H9 (cell line): ENCODE data around the gene MUC2. TPM values are rescaled to one million over a fixed set of nuclear protein-coding genes. Genes with fewer than 3 reads are reported as not detected.

ENCODE experiments used
- DNase-seq: peaks from one replicate; pipeline ENCODE4 v3.0.0-alpha.2; 2017
- H2AFZ ChIP-seq: one replicate; pipeline ENCODE4 v1.6.1; 2013; ENCODE audit warnings: mild to moderate bottlenecking, low read length, control low read depth, moderate library complexity
- H2AK5ac ChIP-seq: 2 replicates; pipeline ENCODE4 v1.6.1; 2013; ENCODE audit warnings: low read length, control low read depth, mixed read lengths; ENCODE audit not compliant: insufficient read length
- H2BK120ac ChIP-seq: one replicate; pipeline ENCODE4 v1.6.1; 2013; ENCODE audit warnings: low read depth, mild to moderate bottlenecking, low read length, control low read depth, inconsistent platforms; ENCODE audit not compliant: poor library complexity, severe bottlenecking
- H2BK12ac ChIP-seq: 2 replicates; pipeline ENCODE4 v1.6.1; 2013; ENCODE audit warnings: low read length, control low read depth, mixed read lengths, low read depth; ENCODE audit not compliant: insufficient read length
- H2BK15ac ChIP-seq: 2 replicates; pipeline ENCODE4 v1.6.1; 2013; ENCODE audit warnings: low read depth, low read length, control low read depth
- H2BK20ac ChIP-seq: one replicate; pipeline ENCODE4 v1.6.1; 2013; ENCODE audit warnings: low read depth, mild to moderate bottlenecking, low read length, control low read depth, inconsistent platforms; ENCODE audit not compliant: poor library complexity, severe bottlenecking
- H2BK5ac ChIP-seq: 2 replicates; pipeline ENCODE4 v1.6.1; 2013; ENCODE audit warnings: low read length, control low read depth, mixed read lengths; ENCODE audit not compliant: insufficient read length
- H3K14ac ChIP-seq: 2 replicates; pipeline ENCODE4 v1.6.1; 2013; ENCODE audit warnings: low read length, control low read depth; ENCODE audit not compliant: insufficient read depth
- H3K18ac ChIP-seq: 2 replicates; pipeline ENCODE4 v1.6.1; 2013; ENCODE audit warnings: low read depth, mild to moderate bottlenecking, mixed read lengths, low read length, control low read depth; ENCODE audit not compliant: insufficient read length
- H3K23ac ChIP-seq: 2 replicates; pipeline ENCODE4 v1.6.1; 2013; ENCODE audit warnings: low read length, control low read depth, mixed read lengths, low read depth; ENCODE audit not compliant: insufficient read length
- H3K23me2 ChIP-seq: 2 replicates; pipeline ENCODE4 v1.6.1; 2013; ENCODE audit warnings: low read depth, mild to moderate bottlenecking, mixed read lengths, low read length, control low read depth; ENCODE audit not compliant: insufficient read length, poor library complexity, severe bottlenecking
- H3K27ac ChIP-seq: 2 replicates; pipeline ENCODE4 v1.5.1; 2013; ENCODE audit warnings: low read length, control low read depth, mixed read lengths, low read depth; ENCODE audit not compliant: insufficient read length
- H3K27me3 ChIP-seq: 2 replicates; pipeline ENCODE4 v1.6.1; 2013; ENCODE audit warnings: low read length, control low read depth, inconsistent platforms; ENCODE audit not compliant: insufficient read depth
- H3K4ac ChIP-seq: 2 replicates; pipeline ENCODE4 v1.6.1; 2013; ENCODE audit warnings: low read depth, mild to moderate bottlenecking, control low read depth, inconsistent platforms, low read length, moderate library complexity
- H3K4me1 ChIP-seq: 2 replicates; pipeline ENCODE4 v1.6.1; 2013; ENCODE audit warnings: low read length, control low read depth, inconsistent platforms; ENCODE audit not compliant: insufficient read depth
- H3K4me2 ChIP-seq: 2 replicates; pipeline ENCODE4 v1.6.1; 2013; ENCODE audit warnings: low read length, control low read depth, mixed read lengths; ENCODE audit not compliant: insufficient read length, insufficient read depth
- H3K56ac ChIP-seq: 2 replicates; pipeline ENCODE4 v1.6.1; 2013; ENCODE audit warnings: low read depth, mild to moderate bottlenecking, mixed read lengths, low read length, control low read depth; ENCODE audit not compliant: insufficient read length
- H3K79me1 ChIP-seq: 2 replicates; pipeline ENCODE4 v1.6.1; 2013; ENCODE audit warnings: low read depth, mild to moderate bottlenecking, moderate library complexity, low read length, control low read depth, inconsistent platforms; ENCODE audit not compliant: insufficient read depth, poor library complexity, severe bottlenecking
- H3K79me2 ChIP-seq: 2 replicates; pipeline ENCODE4 v1.6.1; 2013; ENCODE audit warnings: low read length, control low read depth, inconsistent platforms; ENCODE audit not compliant: insufficient read depth
- H3K9ac ChIP-seq: 2 replicates; pipeline ENCODE4 v1.6.1; 2013; ENCODE audit warnings: low read length, control low read depth, mixed read lengths; ENCODE audit not compliant: insufficient read length; ENCODE audit errors: extremely low read depth
- H3K9me3 ChIP-seq: one replicate; pipeline ENCODE4 v1.6.1; 2013; ENCODE audit warnings: low read depth, low read length, inconsistent platforms; ENCODE audit not compliant: control insufficient read depth
- H3T11ph ChIP-seq: one replicate; pipeline ENCODE4 v1.6.1; 2013; ENCODE audit warnings: mild to moderate bottlenecking, low read length, control low read depth, inconsistent platforms
- H4K20me1 ChIP-seq: one replicate; pipeline ENCODE4 v1.6.1; 2013; ENCODE audit not compliant: control insufficient read depth, insufficient read length, insufficient read depth
- H4K5ac ChIP-seq: 2 replicates; pipeline ENCODE4 v1.6.1; 2013; ENCODE audit warnings: low read depth, mild to moderate bottlenecking, mixed read lengths, low read length, control low read depth; ENCODE audit not compliant: insufficient read length
- H4K8ac ChIP-seq: replicated peaks from 2 replicates; pipeline ENCODE4 v1.6.1; 2013; ENCODE audit warnings: low read length, control low read depth, mixed read lengths, low read depth; ENCODE audit not compliant: insufficient read length
- H4K91ac ChIP-seq: 2 replicates; pipeline ENCODE4 v1.6.1; 2013; ENCODE audit warnings: low read depth, mild to moderate bottlenecking, moderate library complexity, mixed read lengths, low read length, control low read depth; ENCODE audit not compliant: insufficient read length
- H3K27ac Mint-ChIP-seq, 3 experiments: 2 replicates in 2 of 3; 3 replicates in 1 of 3; pipeline ENCODE4 v1.8.0; 2020 to 2021; ENCODE audit warnings: mixed read lengths in 3 of 3, mild to moderate bottlenecking in 1 of 3, moderate library complexity in 1 of 3
- H3K27me3 Mint-ChIP-seq: 2 replicates; pipeline ENCODE4 v1.8.0; 2021; ENCODE audit warnings: low read depth, mild to moderate bottlenecking, moderate library complexity, mixed read lengths
- H3K36me3 Mint-ChIP-seq, 3 experiments: 2 replicates in 2 of 3; 3 replicates in 1 of 3; pipeline ENCODE4 v1.8.0; 2020 to 2021; ENCODE audit warnings: low read depth in 3 of 3, mixed read lengths in 3 of 3; ENCODE audit not compliant: insufficient read depth in 1 of 3
- H3K4me1 Mint-ChIP-seq, 2 experiments: 2 replicates each; pipeline ENCODE4 v1.8.0; 2020; ENCODE audit warnings: mixed read lengths in 2 of 2
- H3K4me3 Mint-ChIP-seq, 2 experiments: 2 replicates in 1 of 2; 3 replicates in 1 of 2; pipeline ENCODE4 v1.8.0; 2020 to 2021; ENCODE audit warnings: mild to moderate bottlenecking in 2 of 2, mixed read lengths in 2 of 2, moderate library complexity in 1 of 2
- H3K9me3 Mint-ChIP-seq, 2 experiments: 2 replicates in 1 of 2; 3 replicates in 1 of 2; pipeline ENCODE4 v1.8.0; 2020; ENCODE audit warnings: mild to moderate bottlenecking in 2 of 2, mixed read lengths in 2 of 2, moderate library complexity in 1 of 2
- CTCF ChIP-seq: fragments of 200-600 bp; sonication (generic); conservative IDR thresholded peaks from 3 replicates; pipeline ENCODE4 v1.8.0; 2021; ENCODE audit warnings: antibody characterized with exemption, mild to moderate bottlenecking
- WGBS: extraction: QIAGEN DNeasy Blood & Tissue Kit; methylation state at CpG from one replicate; pipeline ENCODE4 v1.1.7; 2013; ENCODE audit warnings: missing lambda C conversion rate, low lambda C conversion rate, mixed read lengths; ENCODE audit not compliant: insufficient read length; ENCODE audit errors: extremely low coverage; 5-methylcytosine and 5-hydroxymethylcytosine counted together
- total RNA-seq: library from RNA; stranded (reverse); gene quantifications from 2 replicates; pipeline ENCODE4 v1.2.1, GENCODE V29; 2021

MUC2 gene
- total RNA-seq, 1 experiment from 2014 or later = not detected

GRCh38 chr11:1073261-1073724 lies 1.4 kb upstream of the MUC2 start:
- Histone ChIP-seq H4K8ac (no peak overlapping the region), H3K79me2 (no peaks in the 10 kb centered on the region), H3K4me2 (no peak overlapping the region), H4K20me1 (no peaks in the 10 kb centered on the region), H2BK20ac (no peak overlapping the region), H4K91ac (no peak overlapping the region), H3K4ac (no peak overlapping the region), H3K9me3 (no peaks in the 10 kb centered on the region), H2AK5ac (no peak overlapping the region), H2BK120ac (no peak overlapping the region), H3K23ac (no peak overlapping the region), H3K4me1 (no peaks in the 10 kb centered on the region), H2BK15ac (no peak overlapping the region), H3K79me1 (no peaks in the 10 kb centered on the region), H3K56ac (no peak overlapping the region), H3K23me2 (no peaks in the 10 kb centered on the region), H3K18ac (no peak overlapping the region), H3K27ac (no peak overlapping the region), H3K27me3 (no peaks in the 10 kb centered on the region), H3T11ph (no peak overlapping the region), H4K5ac (no peak overlapping the region), H3K14ac (no peak overlapping the region; the same call in 1 of the 2 replicates), H2BK5ac (no peak overlapping the region), H2AFZ (no peak overlapping the region), H2BK12ac (no peak overlapping the region), H3K9ac (no peak overlapping the region)
- Mint-ChIP-seq H3K9me3 (peaks cover 2 to 3% of the 10 kb centered on the region in 2 experiments; a peak in 2 of 5 replicates), H3K36me3 (no peaks in the 10 kb centered on the region), H3K4me3 (no peak overlapping the region), H3K27ac (no peak overlapping the region), H3K4me1 (peaks cover 3 to 5% of the 10 kb centered on the region in 2 experiments; a peak in 3 of 4 replicates), H3K27me3 (peaks cover 3% of the 10 kb centered on the region)
- no peak for DNase-seq
- no CpG with 5 or more reads among the region's 13 CpGs for WGBS
- no peak for TF ChIP-seq CTCF
